ENCODE results near the gene ACTR1B.
"Not testable (repeated sequence)": the region's sequence is repeated elsewhere in the genome, so short reads cannot be mapped to it uniquely, and the experiment has no call there.

DNA sequence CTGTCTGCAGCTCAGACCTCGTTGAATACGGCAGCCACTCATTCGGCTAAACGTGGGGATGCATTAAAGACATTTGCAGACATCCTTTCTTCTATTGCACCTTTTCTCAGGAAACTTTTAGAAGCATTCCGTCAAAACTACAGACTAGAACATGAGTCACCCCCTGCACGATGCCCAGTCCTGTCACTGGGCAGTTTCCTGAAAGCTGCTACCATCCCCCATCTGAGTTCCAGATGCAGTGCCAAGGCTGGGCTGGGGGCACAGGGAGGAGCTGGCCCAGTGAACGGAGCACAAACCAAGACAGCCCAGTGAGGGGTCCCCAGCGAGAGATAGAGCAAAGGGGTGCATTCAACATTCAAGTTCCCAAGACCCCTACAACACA, 37.8 kb downstream of the ACTR1B start:
- TF ChIP-seq, protein P1, sequence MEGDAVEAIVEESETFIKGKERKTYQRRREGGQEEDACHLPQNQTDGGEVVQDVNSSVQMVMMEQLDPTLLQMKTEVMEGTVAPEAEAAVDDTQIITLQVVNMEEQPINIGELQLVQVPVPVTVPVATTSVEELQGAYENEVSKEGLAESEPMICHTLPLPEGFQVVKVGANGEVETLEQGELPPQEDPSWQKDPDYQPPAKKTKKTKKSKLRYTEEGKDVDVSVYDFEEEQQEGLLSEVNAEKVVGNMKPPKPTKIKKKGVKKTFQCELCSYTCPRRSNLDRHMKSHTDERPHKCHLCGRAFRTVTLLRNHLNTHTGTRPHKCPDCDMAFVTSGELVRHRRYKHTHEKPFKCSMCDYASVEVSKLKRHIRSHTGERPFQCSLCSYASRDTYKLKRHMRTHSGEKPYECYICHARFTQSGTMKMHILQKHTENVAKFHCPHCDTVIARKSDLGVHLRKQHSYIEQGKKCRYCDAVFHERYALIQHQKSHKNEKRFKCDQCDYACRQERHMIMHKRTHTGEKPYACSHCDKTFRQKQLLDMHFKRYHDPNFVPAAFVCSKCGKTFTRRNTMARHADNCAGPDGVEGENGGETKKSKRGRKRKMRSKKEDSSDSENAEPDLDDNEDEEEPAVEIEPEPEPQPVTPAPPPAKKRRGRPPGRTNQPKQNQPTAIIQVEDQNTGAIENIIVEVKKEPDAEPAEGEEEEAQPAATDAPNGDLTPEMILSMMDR (IDR thresholded peaks at IDR 0.05): not testable (repeated sequence)
- not testable (repeated sequence) for TF ChIP-seq POLR2A (IDR thresholded peaks at IDR 0.05)
